Measurements from ENCODE around the gene CTSK. TPM values are rescaled to one million over a fixed set of nuclear protein-coding genes. Genes with fewer than 3 reads are reported as not detected.

CTSK gene
- total RNA-seq, 1 experiment from 2014 or later, result 4.2 TPM

- H4K8ac ChIP-seq (replicated peaks; ENCODE audit: insufficient read length, low read depth, low read length), result no peak overlapping the region
- H3K27ac Mint-ChIP-seq, result no peak overlapping the region
- H4K20me1 ChIP-seq (ENCODE audit: control insufficient read depth, insufficient read depth, insufficient read length), result no peaks in the 10 kb centered on the region
- H3K79me2 ChIP-seq (ENCODE audit: insufficient read depth, low read length), result no peaks in the 10 kb centered on the region
- no peak overlapping the region for H2AFZ ChIP-seq (ENCODE audit: low read length)
- peaks cover 8 to 16% (median 12%) of the 10 kb centered on the region in 3 experiments; a peak in 6 of 7 replicates for H3K36me3 Mint-ChIP-seq (ENCODE audit: insufficient read depth in 1 of 3, low read depth in 3 of 3)
- H3K14ac ChIP-seq (ENCODE audit: insufficient read depth, low read length), result no peak overlapping the region
- peaks cover 25 to 27% of the 10 kb centered on the region in 2 experiments for H3K4me1 Mint-ChIP-seq
- H2BK12ac ChIP-seq (ENCODE audit: insufficient read length, low read depth, low read length), result no peak overlapping the region
- TF ChIP-seq CTCF (conservative IDR thresholded peaks at IDR 0.05), result no peak
- H3K56ac ChIP-seq (ENCODE audit: insufficient read length, low read depth, low read length), result no peak overlapping the region
- no peak overlapping the region for H3K4me2 ChIP-seq (ENCODE audit: insufficient read depth, insufficient read length, low read length)
- no peaks in the 10 kb centered on the region for H3K23me2 ChIP-seq (ENCODE audit: insufficient read length, low read depth, low read length, poor library complexity, severe bottlenecking)
- H2AK5ac ChIP-seq (ENCODE audit: insufficient read length, low read length), result no peak overlapping the region
- no peak overlapping the region for H2BK15ac ChIP-seq (ENCODE audit: low read depth, low read length)
- DNase-seq, result no peak
- no peak overlapping the region for H3K18ac ChIP-seq (ENCODE audit: insufficient read length, low read depth, low read length)
- no peaks in the 10 kb centered on the region for H3K9me3 ChIP-seq (ENCODE audit: control insufficient read depth, low read depth, low read length)
- no peaks in the 10 kb centered on the region for H3K9me3 Mint-ChIP-seq
- H3K27me3 Mint-ChIP-seq (ENCODE audit: low read depth), result no peaks in the 10 kb centered on the region
- H2BK5ac ChIP-seq (ENCODE audit: insufficient read length, low read length), result no peak overlapping the region
- no peak overlapping the region for H3K9ac ChIP-seq (ENCODE audit: extremely low read depth, insufficient read length, low read length)
- H3K4ac ChIP-seq (ENCODE audit: low read depth, low read length), result no peak overlapping the region
- no peak overlapping the region for H3T11ph ChIP-seq (ENCODE audit: low read length)
- H3K27me3 ChIP-seq (ENCODE audit: insufficient read depth, low read length), result no peaks in the 10 kb centered on the region
- H3K79me1 ChIP-seq (ENCODE audit: insufficient read depth, low read depth, low read length, poor library complexity, severe bottlenecking), result no peaks in the 10 kb centered on the region
- no peak overlapping the region for H3K27ac ChIP-seq (ENCODE audit: insufficient read length, low read depth, low read length)
- no peak overlapping the region for H4K91ac ChIP-seq (ENCODE audit: insufficient read length, low read depth, low read length)
- H3K4me1 ChIP-seq (ENCODE audit: insufficient read depth, low read length), result peaks cover 11% of the 10 kb centered on the region; the same call in 1 of the 2 replicates
- H2BK120ac ChIP-seq (ENCODE audit: low read depth, low read length, poor library complexity, severe bottlenecking), result no peak overlapping the region
- H3K4me3 Mint-ChIP-seq, result no peak overlapping the region
- no peak overlapping the region for H3K23ac ChIP-seq (ENCODE audit: insufficient read length, low read depth, low read length)
- WGBS (ENCODE audit: extremely low coverage, insufficient read length, low lambda C conversion rate), result no CpG with 5 or more reads among the region's 9 CpGs
- H2BK20ac ChIP-seq (ENCODE audit: low read depth, low read length, poor library complexity, severe bottlenecking), result no peak overlapping the region
- H4K5ac ChIP-seq (ENCODE audit: insufficient read length, low read depth, low read length), result no peak overlapping the region
Measured at GRCh38 chr1:150810958-150811659, 3.0 kb upstream of the CTSK start.
